HCT116 (cell line): ENCODE results near the gene SAP30L. TPM values are rescaled to one million over a fixed set of nuclear protein-coding genes. Genes with fewer than 3 reads are reported as not detected.

ENCODE experiments used
- ATAC-seq: fragments of 200-7000 bp; cut with Tn5 transposase; 2 replicates; pipeline ENCODE4 v1.9.1; 2020; ENCODE audit warnings: mild to moderate bottlenecking, moderate library complexity
- BruUV-seq: library from RNA; stranded (reverse); fragments of 400-500 nt; replicated peaks from 2 replicates; lab custom pipeline; 2021; lab: Mats Ljungman, UMichigan
- CTCF ChIA-PET: fragments of 300-600 bp; sonication (Branson Sonifier 250); formaldehyde crosslinking; loops from one replicate; lab custom pipeline; 2021; ENCODE audit warnings: antibody characterized with exemption; lab: Charles Lee
- POLR2A ChIA-PET: fragments of 300-600, 350-600 bp; sonication (Branson Sonifier 250); formaldehyde crosslinking; loops from one replicate; lab custom pipeline; 2021; ENCODE audit warnings: antibody characterized with exemption; lab: Charles Lee
- RAD21 ChIA-PET, 2 experiments: fragments of 300-600 bp; sonication (Branson Sonifier 250); formaldehyde crosslinking; loops; one replicate each; lab custom pipeline; 2023; ENCODE audit warnings: low total read pairs in 2 of 2; ENCODE audit not compliant: uncharacterized antibody in 2 of 2, unreplicated experiment in 2 of 2, low non-redundant PET in 1 of 2; lab: Charles Lee
- DNase-seq: peaks from one replicate; pipeline ENCODE4 v3.0.0-alpha.2; 2010; ENCODE audit warnings: low read depth, low spot score
- H2AFZ ChIP-seq: fragments of 200-600 bp; shearing (Covaris generic), sonication (generic); 2 replicates; pipeline ENCODE4 v1.6.1; 2017; ENCODE audit warnings: low read depth, mixed run types, mixed read lengths, antibody characterized with exemption, low read length; ENCODE audit not compliant: poor library complexity, severe bottlenecking
- H3K27ac ChIP-seq: 2 replicates; pipeline ENCODE4 v1.5.1; 2012; ENCODE audit warnings: low read depth, low read length
- H3K27me3 ChIP-seq: fragments of 200-600 bp; sonication (generic); 2 replicates; pipeline ENCODE4 v1.6.1; 2016; ENCODE audit warnings: mixed run types, low read length, mixed read lengths; ENCODE audit not compliant: insufficient read depth
- H3K36me3 ChIP-seq, 2 experiments: fragments of 200-500 bp in 1 of 2; fragments of 200-600 bp in 1 of 2; sonication (Bioruptor generic) in 1 of 2; sonication (generic) in 1 of 2; 2 replicates each; pipeline versions ENCODE4 v1.5.1 to v1.6.1; 2014 to 2016; ENCODE audit warnings: low read length in 2 of 2, inconsistent platforms in 1 of 2, mixed read lengths in 1 of 2, mixed run types in 1 of 2; ENCODE audit not compliant: insufficient read depth in 2 of 2, control insufficient read depth in 1 of 2
- H3K4me1 ChIP-seq, 2 experiments: fragments of 200-600 bp in 1 of 2; sonication (generic) in 1 of 2; 2 replicates each; pipeline versions ENCODE4 v1.5.1 to v1.6.1; 2012 to 2017; ENCODE audit warnings: low read length in 2 of 2, inconsistent platforms in 1 of 2, mild to moderate bottlenecking in 1 of 2, mixed read lengths in 1 of 2, mixed run types in 1 of 2, moderate library complexity in 1 of 2; ENCODE audit not compliant: insufficient read depth in 2 of 2, control insufficient read depth in 1 of 2
- H3K4me2 ChIP-seq: fragments of 200-600 bp; sonication (generic); 2 replicates; pipeline ENCODE4 v1.6.1; 2017; ENCODE audit warnings: mixed run types, low read length, mixed read lengths
- H3K4me3 ChIP-seq, 2 experiments: fragments of 200-600 bp in 1 of 2; sonication (generic) in 1 of 2; replicated peaks in 1 of 2; 2 replicates each; pipeline ENCODE4 v1.5.1; 2011 to 2016; ENCODE audit warnings: low read length in 2 of 2, control low read depth in 1 of 2, low read depth in 1 of 2, mild to moderate bottlenecking in 1 of 2, mixed read lengths in 1 of 2, mixed run types in 1 of 2
- H3K79me2 ChIP-seq: fragments of 200-600 bp; sonication (generic); 2 replicates; pipeline ENCODE4 v1.6.1; 2017; ENCODE audit warnings: mild to moderate bottlenecking, mixed run types, low read length, moderate library complexity, mixed read lengths; ENCODE audit not compliant: insufficient read depth
- H3K9ac ChIP-seq: fragments of 200-600 bp; sonication (generic); 2 replicates; pipeline ENCODE4 v1.6.1; 2016; ENCODE audit warnings: low read length, mixed read lengths
- H3K9me2 ChIP-seq: fragments of 200-600 bp; sonication (generic), shearing (Covaris generic); 2 replicates; pipeline ENCODE4 v1.6.1; 2017; ENCODE audit warnings: mixed run types, mild to moderate bottlenecking, moderate library complexity; ENCODE audit not compliant: insufficient read depth
- H3K9me3 ChIP-seq, 2 experiments: fragments of 200-500 bp in 1 of 2; fragments of 200-600 bp in 1 of 2; sonication (Bioruptor generic) in 1 of 2; sonication (generic) in 1 of 2; 2 replicates each; pipeline ENCODE4 v1.6.1; 2014 to 2017; ENCODE audit warnings: low read length in 2 of 2, mixed read lengths in 2 of 2, inconsistent platforms in 1 of 2, low read depth in 1 of 2, mild to moderate bottlenecking in 1 of 2, mixed run types in 1 of 2, moderate library complexity in 1 of 2; ENCODE audit not compliant: control insufficient read depth in 1 of 2, insufficient read depth in 1 of 2
- H4K20me1 ChIP-seq: fragments of 200-600 bp; sonication (generic), shearing (Covaris generic); 2 replicates; pipeline ENCODE4 v1.6.1; 2017; ENCODE audit warnings: mixed run types, mild to moderate bottlenecking, moderate library complexity; ENCODE audit not compliant: insufficient read depth
- CEBPB ChIP-seq: IDR thresholded peaks from 2 replicates; pipeline ENCODE4 v1.6.1; 2012; ENCODE audit warnings: low read depth
- ELF1 ChIP-seq: IDR thresholded peaks from 2 replicates; pipeline ENCODE4 v1.6.1; 2012; ENCODE audit warnings: low read depth, borderline replicate concordance
- EZH2 ChIP-seq: fragments of 200-600 bp; sonication (generic); IDR thresholded peaks from 2 replicates; pipeline ENCODE4 v1.6.1; 2017; ENCODE audit warnings: antibody characterized with exemption, mixed run types
- JUND ChIP-seq: IDR thresholded peaks from 2 replicates; pipeline ENCODE4 v1.6.1; 2012
- POLR2AphosphoS5 ChIP-seq: IDR thresholded peaks from 2 replicates; pipeline ENCODE4 v1.6.1; 2011; ENCODE audit warnings: mild to moderate bottlenecking, low read depth, low read length, moderate library complexity
- RAD21 ChIP-seq: IDR thresholded peaks from 2 replicates; pipeline ENCODE4 v1.6.1; 2012; ENCODE audit warnings: low read depth, mild to moderate bottlenecking
- REST ChIP-seq: IDR thresholded peaks from 2 replicates; pipeline ENCODE4 v1.6.1; 2012; ENCODE audit warnings: low read depth
- SIN3A ChIP-seq: IDR thresholded peaks from 2 replicates; pipeline ENCODE4 v1.6.1; 2012; ENCODE audit warnings: low read depth
- SRF ChIP-seq: IDR thresholded peaks from 2 replicates; pipeline ENCODE4 v1.6.1; 2012; ENCODE audit warnings: low read depth
- ZFX ChIP-seq: fragments of 450-650 bp; IDR thresholded peaks from 2 replicates; pipeline ENCODE4 v1.6.1; 2017
- intact Hi-C: fragments of 100-400 bp; cut with micrococcal nuclease; formaldehyde crosslinking; loops from 2 replicates; pipeline ENCODE4 v1.10.0; 2022
- total RNA-seq: library from RNA; stranded (reverse); gene quantifications from one replicate; pipeline ENCODE4 v1.2.1, GENCODE V29; 2021; ENCODE audit not compliant: unreplicated experiment
- TF ChIP-seq, protein P1 (sequence below): IDR thresholded peaks from 2 replicates; pipeline ENCODE4 v1.6.1; 2012
- TF ChIP-seq, protein P2 (sequence below), 3 experiments: fragments of 200-600 bp in 1 of 3; sonication (generic) in 1 of 3; IDR thresholded peaks in 2 of 3; conservative IDR thresholded peaks in 1 of 3; 2 replicates each; pipeline ENCODE4 v1.5.1; 2012 to 2017; ENCODE audit warnings: low read depth in 2 of 3, low read length in 2 of 3, antibody characterized with exemption in 1 of 3, borderline replicate concordance in 1 of 3, control low read depth in 1 of 3, mild to moderate bottlenecking in 1 of 3, mixed read lengths in 1 of 3, mixed run types in 1 of 3, moderate library complexity in 1 of 3; ENCODE audit not compliant: insufficient read depth in 1 of 3
- TF ChIP-seq, protein P3 (sequence below): IDR thresholded peaks from 2 replicates; pipeline ENCODE4 v1.6.1; 2011; ENCODE audit warnings: mild to moderate bottlenecking, low read length, moderate library complexity; ENCODE audit not compliant: insufficient replicate concordance; ENCODE audit errors: extremely low read depth

SAP30L gene
- total RNA-seq, 1 experiment from 2014 or later, result 25.5 TPM

GRCh38 chr5:154400678-154401077 is 45.1 kb upstream of the SAP30L start:
- no TSS peak for BruUV-seq
- Histone ChIP-seq H3K9ac (no peak overlapping the region), H4K20me1 (no peaks in the 10 kb centered on the region), H3K4me2 (no peak overlapping the region), H3K27me3 (no peaks in the 10 kb centered on the region), H3K79me2 (no peaks in the 10 kb centered on the region), H3K9me2 (no peaks in the 10 kb centered on the region), H3K4me3 (no peak overlapping the region), H3K27ac (no peak overlapping the region), H2AFZ (no peak overlapping the region)
- ATAC-seq (no peak), DNase-seq (no peak)
- intact Hi-C loops, result no loop called here
- ChIA-PET POLR2A (no interaction called here), RAD21 (interaction anchor here in 1 of 2 experiments (0.6 kb wide), 1 partner anchor 233 kb away, joined by 3 read pairs; no protein-coding TSS in a partner anchor), CTCF (no interaction called here)
- TF ChIP-seq, protein P1, sequence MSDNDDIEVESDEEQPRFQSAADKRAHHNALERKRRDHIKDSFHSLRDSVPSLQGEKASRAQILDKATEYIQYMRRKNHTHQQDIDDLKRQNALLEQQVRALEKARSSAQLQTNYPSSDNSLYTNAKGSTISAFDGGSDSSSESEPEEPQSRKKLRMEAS, result no peak
- TF ChIP-seq, protein P2, sequence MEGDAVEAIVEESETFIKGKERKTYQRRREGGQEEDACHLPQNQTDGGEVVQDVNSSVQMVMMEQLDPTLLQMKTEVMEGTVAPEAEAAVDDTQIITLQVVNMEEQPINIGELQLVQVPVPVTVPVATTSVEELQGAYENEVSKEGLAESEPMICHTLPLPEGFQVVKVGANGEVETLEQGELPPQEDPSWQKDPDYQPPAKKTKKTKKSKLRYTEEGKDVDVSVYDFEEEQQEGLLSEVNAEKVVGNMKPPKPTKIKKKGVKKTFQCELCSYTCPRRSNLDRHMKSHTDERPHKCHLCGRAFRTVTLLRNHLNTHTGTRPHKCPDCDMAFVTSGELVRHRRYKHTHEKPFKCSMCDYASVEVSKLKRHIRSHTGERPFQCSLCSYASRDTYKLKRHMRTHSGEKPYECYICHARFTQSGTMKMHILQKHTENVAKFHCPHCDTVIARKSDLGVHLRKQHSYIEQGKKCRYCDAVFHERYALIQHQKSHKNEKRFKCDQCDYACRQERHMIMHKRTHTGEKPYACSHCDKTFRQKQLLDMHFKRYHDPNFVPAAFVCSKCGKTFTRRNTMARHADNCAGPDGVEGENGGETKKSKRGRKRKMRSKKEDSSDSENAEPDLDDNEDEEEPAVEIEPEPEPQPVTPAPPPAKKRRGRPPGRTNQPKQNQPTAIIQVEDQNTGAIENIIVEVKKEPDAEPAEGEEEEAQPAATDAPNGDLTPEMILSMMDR (IDR thresholded peaks at IDR 0.05 in 2 of 3, conservative IDR thresholded peaks at IDR 0.05 in 1 of 3; ENCODE audit: borderline replicate concordance in 1 of 3, insufficient read depth in 1 of 3, low read depth in 2 of 3, low read length in 2 of 3), result no peak
- TF ChIP-seq ZFX (no peak), SRF (no peak), SIN3A (no peak), JUND (no peak), ELF1 (no peak), EZH2 (no peak), CEBPB (no peak), REST (no peak), POLR2AphosphoS5 (no peak), RAD21 (no peak)
- TF ChIP-seq, protein P3, sequence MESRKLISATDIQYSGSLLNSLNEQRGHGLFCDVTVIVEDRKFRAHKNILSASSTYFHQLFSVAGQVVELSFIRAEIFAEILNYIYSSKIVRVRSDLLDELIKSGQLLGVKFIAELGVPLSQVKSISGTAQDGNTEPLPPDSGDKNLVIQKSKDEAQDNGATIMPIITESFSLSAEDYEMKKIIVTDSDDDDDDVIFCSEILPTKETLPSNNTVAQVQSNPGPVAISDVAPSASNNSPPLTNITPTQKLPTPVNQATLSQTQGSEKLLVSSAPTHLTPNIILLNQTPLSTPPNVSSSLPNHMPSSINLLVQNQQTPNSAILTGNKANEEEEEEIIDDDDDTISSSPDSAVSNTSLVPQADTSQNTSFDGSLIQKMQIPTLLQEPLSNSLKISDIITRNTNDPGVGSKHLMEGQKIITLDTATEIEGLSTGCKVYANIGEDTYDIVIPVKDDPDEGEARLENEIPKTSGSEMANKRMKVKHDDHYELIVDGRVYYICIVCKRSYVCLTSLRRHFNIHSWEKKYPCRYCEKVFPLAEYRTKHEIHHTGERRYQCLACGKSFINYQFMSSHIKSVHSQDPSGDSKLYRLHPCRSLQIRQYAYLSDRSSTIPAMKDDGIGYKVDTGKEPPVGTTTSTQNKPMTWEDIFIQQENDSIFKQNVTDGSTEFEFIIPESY, result no peak
- TF ChIP-seq, all 23 proteins: peak for 0
- Histone ChIP-seq H3K9me3 (no peaks in the 10 kb centered on the region), H3K36me3 (no peaks in the 10 kb centered on the region), H3K4me1 (peaks cover 7 to 15% of the 10 kb centered on the region in 2 experiments; a peak in 3 of 4 replicates)
